Measurements from ENCODE around the gene CYTH1. TPM values are rescaled to one million over a fixed set of nuclear protein-coding genes. Genes with fewer than 3 reads are reported as not detected.

Gene CYTH1
- total RNA-seq, 1 experiment from 2014 or later = 9.7 TPM

- Histone ChIP-seq H4K5ac (ENCODE audit: insufficient read length, low read depth, low read length) (no peak overlapping the region), H3K27ac (ENCODE audit: insufficient read length, low read depth, low read length) (no peak overlapping the region), H3K14ac (ENCODE audit: insufficient read depth, low read length) (no peak overlapping the region), H2BK5ac (ENCODE audit: insufficient read length, low read length) (no peak overlapping the region), H3K27me3 (ENCODE audit: insufficient read depth, low read length) (no peaks in the 10 kb centered on the region), H3K79me2 (ENCODE audit: insufficient read depth, low read length) (no peaks in the 10 kb centered on the region; the same call in 1 of the 2 replicates), H3K9ac (ENCODE audit: extremely low read depth, insufficient read length, low read length) (no peak overlapping the region), H3K4ac (ENCODE audit: low read depth, low read length) (no peak overlapping the region), H4K91ac (ENCODE audit: insufficient read length, low read depth, low read length) (no peak overlapping the region), H2AK5ac (ENCODE audit: insufficient read length, low read length) (no peak overlapping the region), H2AFZ (ENCODE audit: low read length) (no peak overlapping the region), H3K56ac (ENCODE audit: insufficient read length, low read depth, low read length) (no peak overlapping the region), H2BK120ac (ENCODE audit: low read depth, low read length, poor library complexity, severe bottlenecking) (no peak overlapping the region), H3K9me3 (ENCODE audit: control insufficient read depth, low read depth, low read length) (no peaks in the 10 kb centered on the region), H3K4me2 (ENCODE audit: insufficient read depth, insufficient read length, low read length) (no peak overlapping the region), H4K20me1 (ENCODE audit: control insufficient read depth, insufficient read depth, insufficient read length) (no peaks in the 10 kb centered on the region), H2BK15ac (ENCODE audit: low read depth, low read length) (no peak overlapping the region), H3K18ac (ENCODE audit: insufficient read length, low read depth, low read length) (no peak overlapping the region), H3K23me2 (ENCODE audit: insufficient read length, low read depth, low read length, poor library complexity, severe bottlenecking) (no peaks in the 10 kb centered on the region), H3K4me1 (ENCODE audit: insufficient read depth, low read length) (no peaks in the 10 kb centered on the region; the same call in 1 of the 2 replicates), H2BK20ac (ENCODE audit: low read depth, low read length, poor library complexity, severe bottlenecking) (no peak overlapping the region), H3K23ac (ENCODE audit: insufficient read length, low read depth, low read length) (no peak overlapping the region), H3T11ph (ENCODE audit: low read length) (no peak overlapping the region), H3K79me1 (ENCODE audit: insufficient read depth, low read depth, low read length, poor library complexity, severe bottlenecking) (no peaks in the 10 kb centered on the region), H4K8ac (replicated peaks; ENCODE audit: insufficient read length, low read depth, low read length) (no peak overlapping the region), H2BK12ac (ENCODE audit: insufficient read length, low read depth, low read length) (no peak overlapping the region)
- Mint-ChIP-seq H3K27ac (peak overlapping the region in 2 of 3 experiments; percentile 2 to 64; a peak in 4 of 7 replicates), H3K4me1 (peaks cover 13 to 17% of the 10 kb centered on the region in 2 experiments), H3K9me3 (no peaks in the 10 kb centered on the region), H3K27me3 (ENCODE audit: low read depth) (no peaks in the 10 kb centered on the region), H3K4me3 (no peak overlapping the region), H3K36me3 (ENCODE audit: insufficient read depth in 1 of 3, low read depth in 3 of 3) (peaks cover 17 to 70% (median 50%) of the 10 kb centered on the region in 3 experiments; a peak in 6 of 7 replicates)
- no CpG with 5 or more reads among the region's 11 CpGs for WGBS (ENCODE audit: extremely low coverage, insufficient read length, low lambda C conversion rate)
- no peak for TF ChIP-seq CTCF (conservative IDR thresholded peaks at IDR 0.05)
- DNase-seq = no peak
These were observed 10.0 kb upstream of the CYTH1 start for GRCh38 chr17:78791840-78792709.
